BLaER1 (cell line): ENCODE measurements around the gene PTGIS.

Experiments
- H3K27ac ChIP-seq: shearing (Covaris generic); formaldehyde crosslinking; 2 replicates; pipeline ENCODE4 v1.8.1; 2022
- H3K27me3 ChIP-seq: shearing (Covaris generic); formaldehyde crosslinking; 2 replicates; pipeline ENCODE4 v1.8.1; 2022
- H3K36me3 ChIP-seq: shearing (Covaris generic); formaldehyde crosslinking; 2 replicates; pipeline ENCODE4 v1.8.1; 2022
- H3K4me1 ChIP-seq: shearing (Covaris generic); formaldehyde crosslinking; 2 replicates; pipeline ENCODE4 v1.8.1; 2022
- H3K4me2 ChIP-seq: shearing (Covaris generic); formaldehyde crosslinking; 2 replicates; pipeline ENCODE4 v1.8.1; 2022
- H3K4me3 ChIP-seq: shearing (Covaris generic); formaldehyde crosslinking; 2 replicates; pipeline ENCODE4 v1.8.1; 2022
- H3K9ac ChIP-seq: shearing (Covaris generic); formaldehyde crosslinking; 2 replicates; pipeline ENCODE4 v1.8.1; 2022
- H3K9me3 ChIP-seq: shearing (Covaris generic); formaldehyde crosslinking; 2 replicates; pipeline ENCODE4 v1.8.1; 2022
- H4K20me1 ChIP-seq: shearing (Covaris generic); formaldehyde crosslinking; 2 replicates; pipeline ENCODE4 v1.8.1; 2022
- Cebpa-rat ChIP-seq: shearing (Covaris generic); IDR thresholded peaks from 2 replicates; pipeline ENCODE4 v1.8.1; 2022

PTGIS gene

GRCh38 chr20:49484180-49485140 is 83.5 kb downstream of the PTGIS start:
- no peak overlapping the region for H3K9ac ChIP-seq

GRCh38 chr20:49483696-49484123 is 84.2 kb downstream of the PTGIS start:
- Histone ChIP-seq H3K36me3 (no peaks in the 10 kb centered on the region), H3K4me3 (peak overlapping the region; percentile 66), H3K9me3 (no peaks in the 10 kb centered on the region), H3K9ac (no peak overlapping the region), H3K27ac (no peak overlapping the region), H3K4me2 (peak overlapping the region; percentile 97), H4K20me1 (peaks cover 40% of the 10 kb centered on the region), H3K4me1 (peaks cover 5% of the 10 kb centered on the region; the same call in 1 of the 2 replicates), H3K27me3 (peaks cover 37% of the 10 kb centered on the region)
- TF ChIP-seq Cebpa-rat: no peak

More at GRCh38 chr20:49484180-49485140, 83.5 kb downstream of the PTGIS start:
- Histone ChIP-seq H4K20me1 (peaks cover 40% of the 10 kb centered on the region), H3K27ac (no peak overlapping the region), H3K36me3 (no peaks in the 10 kb centered on the region), H3K4me1 (peaks cover 5% of the 10 kb centered on the region; the same call in 1 of the 2 replicates), H3K4me2 (peak overlapping the region; percentile 97), H3K9me3 (no peaks in the 10 kb centered on the region), H3K4me3 (peak overlapping the region; percentile 66), H3K27me3 (peaks cover 37% of the 10 kb centered on the region)
- TF ChIP-seq Cebpa-rat: no peak

- Histone ChIP-seq H3K27ac (no peak overlapping the region), H3K4me2 (peak overlapping the region; percentile 97), H3K4me3 (peak overlapping the region; percentile 66), H4K20me1 (peaks cover 40% of the 10 kb centered on the region), H3K36me3 (no peaks in the 10 kb centered on the region), H3K4me1 (peaks cover 5% of the 10 kb centered on the region; the same call in 1 of the 2 replicates), H3K9me3 (no peaks in the 10 kb centered on the region), H3K27me3 (peaks cover 37% of the 10 kb centered on the region), H3K9ac (no peak overlapping the region)
- no peak for TF ChIP-seq Cebpa-rat
These were observed 84.8 kb downstream of the PTGIS start for GRCh38 chr20:49483018-49483695.

- TF ChIP-seq Cebpa-rat: no peak
- Histone ChIP-seq H3K27ac (no peak within 1 kb of the TSS), H3K4me1 (peaks cover 5% of the 10 kb centered on the region; the same call in 1 of the 2 replicates), H3K9ac (no peak within 1 kb of the TSS), H3K4me3 (peak within 1 kb of the TSS; percentile 66; the same call in 1 of the 2 replicates), H3K36me3 (no peaks in the 10 kb centered on the region), H4K20me1 (peaks cover 40% of the 10 kb centered on the region), H3K9me3 (no peaks in the 10 kb centered on the region), H3K27me3 (peaks cover 37% of the 10 kb centered on the region), H3K4me2 (peak within 1 kb of the TSS; percentile 97)
These were observed 85.3 kb downstream of the PTGIS start, which contains the start of gene KCNB1 for GRCh38 chr20:49482621-49483017. Gene KCNB1, minus strand, starts transcription at chr20:49482668. Its CDS starts 188 bp downstream, at chr20:49482480.

- Histone ChIP-seq H3K9ac (no peak overlapping the region), H3K4me1 (peaks cover 5% of the 10 kb centered on the region; the same call in 1 of the 2 replicates), H4K20me1 (peaks cover 40% of the 10 kb centered on the region), H3K4me2 (peak overlapping the region; percentile 42), H3K36me3 (no peaks in the 10 kb centered on the region), H3K4me3 (no peak overlapping the region), H3K9me3 (no peaks in the 10 kb centered on the region), H3K27ac (no peak overlapping the region), H3K27me3 (peaks cover 37% of the 10 kb centered on the region)
- no peak for TF ChIP-seq Cebpa-rat
These were observed 85.8 kb downstream of the PTGIS start for GRCh38 chr20:49482173-49482572.

GRCh38 chr20:49481116-49481515 is 86.8 kb downstream of the PTGIS start:
- peaks cover 32% of the 10 kb centered on the region for H3K27me3 ChIP-seq
- no peak for TF ChIP-seq Cebpa-rat
- H3K9me3 ChIP-seq: no peaks in the 10 kb centered on the region
- H3K27ac ChIP-seq: no peak overlapping the region
- no peak overlapping the region for H3K4me2 ChIP-seq
- no peak overlapping the region for H3K9ac ChIP-seq
- H3K4me3 ChIP-seq: no peak overlapping the region
- H4K20me1 ChIP-seq: peaks cover 37% of the 10 kb centered on the region
- H3K4me1 ChIP-seq: peaks cover 5% of the 10 kb centered on the region; the same call in 1 of the 2 replicates
- H3K36me3 ChIP-seq: no peaks in the 10 kb centered on the region

GRCh38 chr20:49480236-49480635 is 87.7 kb downstream of the PTGIS start:
- no peaks in the 10 kb centered on the region for H3K36me3 ChIP-seq
- H3K4me1 ChIP-seq: peaks cover 5% of the 10 kb centered on the region; the same call in 1 of the 2 replicates
- TF ChIP-seq Cebpa-rat: no peak
- no peaks in the 10 kb centered on the region for H3K9me3 ChIP-seq
- no peak overlapping the region for H3K4me2 ChIP-seq
- peaks cover 31% of the 10 kb centered on the region for H3K27me3 ChIP-seq
- H3K27ac ChIP-seq: no peak overlapping the region
- H4K20me1 ChIP-seq: peaks cover 31% of the 10 kb centered on the region
- no peak overlapping the region for H3K4me3 ChIP-seq
- H3K9ac ChIP-seq: no peak overlapping the region

- Histone ChIP-seq H3K4me3 (no peak overlapping the region), H3K9ac (no peak overlapping the region), H3K4me2 (no peak overlapping the region), H3K27ac (no peak overlapping the region), H4K20me1 (peaks cover 31% of the 10 kb centered on the region), H3K4me1 (peaks cover 5% of the 10 kb centered on the region; the same call in 1 of the 2 replicates), H3K9me3 (no peaks in the 10 kb centered on the region), H3K36me3 (no peaks in the 10 kb centered on the region), H3K27me3 (peaks cover 26% of the 10 kb centered on the region)
- TF ChIP-seq Cebpa-rat: no peak
These were observed 88.2 kb downstream of the PTGIS start for GRCh38 chr20:49479785-49480184.

- H3K4me2 ChIP-seq: no peak overlapping the region
- no peaks in the 10 kb centered on the region for H3K9me3 ChIP-seq
- peaks cover 31% of the 10 kb centered on the region for H4K20me1 ChIP-seq
- H3K27me3 ChIP-seq: peaks cover 20% of the 10 kb centered on the region
- no peak overlapping the region for H3K9ac ChIP-seq
- H3K36me3 ChIP-seq: no peaks in the 10 kb centered on the region
- no peak overlapping the region for H3K4me3 ChIP-seq
- peaks cover 5% of the 10 kb centered on the region; the same call in 1 of the 2 replicates for H3K4me1 ChIP-seq
- no peak overlapping the region for H3K27ac ChIP-seq
- no peak for TF ChIP-seq Cebpa-rat
These were observed 88.9 kb downstream of the PTGIS start for GRCh38 chr20:49478754-49479689.
